HK-2 (cell line): ENCODE results near the gene VPS26C.

Experiments
- DNase-seq: peaks from one replicate; pipeline ENCODE4 v3.0.0-alpha.2; 2018; ENCODE audit not compliant: unreplicated experiment

Gene VPS26C

GRCh38 chr21:37202221-37203110 is 64.7 kb downstream of the VPS26C start:
- no peak for DNase-seq

DNA sequence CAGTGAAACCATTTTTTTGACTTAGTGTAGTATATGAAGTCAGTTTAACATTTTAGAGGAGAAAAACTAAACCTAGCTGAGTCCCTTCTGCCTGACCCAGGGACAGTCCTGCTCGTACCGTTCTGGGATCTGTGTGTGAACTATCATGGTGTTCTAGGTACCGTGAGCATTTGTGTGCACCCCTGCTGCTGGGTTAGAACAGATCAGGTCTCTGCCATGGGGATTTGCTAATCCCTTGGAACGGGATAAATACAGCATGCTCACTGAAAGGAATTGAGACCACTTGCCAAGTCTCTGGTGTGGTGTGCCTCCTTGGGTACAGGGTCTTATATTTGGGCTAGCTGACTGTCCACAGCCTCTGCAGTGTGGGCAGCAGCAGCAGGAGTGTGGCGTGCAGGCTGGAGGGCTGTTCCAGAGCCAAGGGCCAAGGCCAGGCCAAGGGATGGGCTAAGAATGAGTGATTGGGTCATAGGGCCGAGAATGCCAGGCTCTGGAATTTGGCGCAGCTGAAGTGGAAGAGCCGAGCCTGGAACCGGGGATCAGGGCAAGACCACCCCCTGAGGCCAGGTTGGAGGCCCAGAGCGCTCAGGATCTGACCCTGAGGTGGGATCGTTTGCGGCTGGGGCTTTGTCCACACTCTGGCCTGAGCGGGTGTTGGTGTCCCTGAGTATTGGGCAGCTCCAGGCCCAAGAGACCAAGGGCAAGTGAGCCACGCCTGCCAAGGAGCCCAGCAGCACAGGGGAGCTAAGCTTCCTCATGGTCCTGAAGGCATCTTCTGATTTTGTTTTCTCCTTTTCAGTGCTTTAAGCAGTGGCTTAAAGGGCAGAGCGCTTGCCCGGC is 66.3 kb downstream of the VPS26C start:
- DNase-seq = no peak

DNA sequence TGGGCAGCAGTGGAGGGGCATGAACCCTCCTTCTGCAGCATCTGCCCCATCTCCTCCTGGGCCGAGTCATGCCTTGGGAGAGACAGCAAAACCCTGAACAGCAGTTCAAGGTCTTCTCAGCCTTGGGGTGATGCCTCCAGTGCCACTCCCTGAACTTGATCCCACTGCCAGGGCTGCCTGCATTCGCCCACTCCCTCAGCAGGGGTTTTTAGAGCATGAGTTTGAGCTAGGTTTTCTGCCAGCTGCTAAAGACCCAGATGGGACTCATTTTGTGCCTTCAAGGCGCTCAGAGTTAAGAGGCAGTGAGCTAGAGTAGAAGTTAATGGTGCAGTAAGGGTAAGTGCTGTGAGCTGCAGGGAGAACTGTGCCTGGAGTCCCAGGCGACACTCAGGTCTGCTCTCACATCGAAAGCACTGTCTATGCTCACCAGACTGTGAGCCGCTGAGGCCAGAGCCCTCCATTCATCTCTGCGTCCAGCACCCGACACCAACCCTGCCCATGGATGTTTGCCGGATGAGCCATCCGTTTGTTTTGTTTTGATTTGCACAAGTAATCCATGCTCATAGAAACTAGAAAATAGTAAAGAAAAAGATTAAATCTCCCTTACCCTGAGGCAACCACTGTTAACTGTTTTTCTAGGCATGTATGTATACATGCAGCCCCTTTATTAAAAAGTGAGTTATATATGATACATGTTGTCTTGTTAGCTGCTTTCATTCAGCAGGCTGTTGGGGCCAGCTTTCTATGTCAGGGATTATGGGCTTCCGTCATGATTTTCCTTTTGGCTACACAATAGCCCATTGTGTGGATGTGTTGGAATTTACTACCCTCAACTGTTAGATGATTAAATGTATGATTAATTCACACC is 67.8 kb downstream of the VPS26C start:
- no peak for DNase-seq

DNA sequence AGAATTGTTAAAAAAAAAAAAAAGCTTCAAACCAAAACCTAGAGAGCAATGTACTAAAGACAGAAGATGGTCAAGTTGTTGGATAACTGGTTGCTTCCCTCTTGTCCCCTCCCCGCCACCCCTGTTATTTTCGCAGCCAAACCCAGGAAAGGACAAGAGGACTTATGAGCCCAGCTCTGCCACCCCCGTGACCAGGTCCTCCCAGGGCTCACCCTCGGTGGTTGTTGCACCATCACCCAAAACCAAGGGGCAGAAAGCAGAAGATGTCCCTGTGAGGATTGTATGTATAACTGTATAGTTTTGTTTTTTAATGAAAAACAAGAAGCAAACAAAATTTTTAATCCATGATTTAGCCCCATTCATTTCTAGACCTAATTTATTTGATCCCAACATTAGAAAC is 69.4 kb downstream of the VPS26C start:
- no peak for DNase-seq

DNA sequence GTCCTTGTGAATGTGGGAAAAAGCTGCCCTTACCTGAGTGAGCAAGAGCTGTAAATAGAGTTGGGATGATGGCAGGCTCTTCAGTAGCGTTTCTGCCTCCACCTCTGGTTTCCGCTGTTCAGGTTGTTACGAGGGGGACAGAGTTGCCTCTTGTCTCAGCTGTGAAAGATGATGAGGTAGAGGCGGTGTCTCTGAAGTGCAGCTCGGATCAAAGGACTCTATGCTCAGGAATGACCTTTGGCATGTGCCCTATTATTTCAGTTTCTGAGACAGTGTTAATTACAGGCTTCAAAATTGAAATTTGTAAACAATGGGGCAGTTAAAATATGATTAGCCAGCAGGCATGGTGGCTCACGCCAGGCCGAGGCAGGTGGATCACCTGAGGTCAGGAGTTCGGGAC is 70.3 kb downstream of the VPS26C start:
- no peak for DNase-seq

- no peak for DNase-seq
Measured at GRCh38 chr21:37195610-37196009, 71.5 kb downstream of the VPS26C start.

DNA sequence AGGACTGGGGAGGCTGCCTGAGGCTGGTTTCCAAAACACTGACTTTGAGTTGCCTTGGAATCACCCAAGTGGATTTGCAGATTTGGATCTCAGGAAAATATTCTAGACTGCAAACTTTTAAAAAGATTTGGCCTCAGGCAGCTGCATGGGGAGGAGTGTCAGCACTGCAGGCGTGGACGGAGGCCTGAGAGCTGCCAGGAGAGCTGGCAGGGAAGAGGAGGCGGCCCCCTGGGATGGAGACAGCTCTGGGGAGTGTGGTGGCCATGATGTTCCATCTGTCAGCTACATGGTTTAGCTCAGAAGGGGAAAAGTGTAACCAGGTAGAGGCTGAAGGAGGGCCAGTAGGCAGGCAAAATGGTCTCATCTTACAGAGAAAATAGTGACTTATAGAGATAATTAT is 72.1 kb downstream of the VPS26C start:
- no peak for DNase-seq

DNA sequence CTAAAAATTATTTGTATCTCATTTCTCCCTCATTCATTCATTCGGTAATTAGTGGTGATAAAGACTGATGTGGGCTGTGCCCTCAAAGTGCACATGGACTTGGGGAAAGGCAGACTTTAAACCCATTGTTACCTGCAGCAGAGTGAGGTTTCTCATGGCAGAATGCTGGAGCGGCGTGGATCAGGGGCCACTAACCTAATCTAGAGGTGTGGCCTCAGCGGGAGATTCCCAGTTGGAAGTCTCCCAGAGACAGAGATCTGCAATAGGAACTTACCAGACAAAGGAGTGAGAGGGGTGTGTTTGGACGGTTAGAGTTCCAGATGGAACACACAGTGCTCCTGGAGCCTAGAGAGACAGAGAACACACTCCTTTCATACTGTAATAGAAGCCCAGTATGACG is 73.5 kb downstream of the VPS26C start:
- no peak for DNase-seq

DNA sequence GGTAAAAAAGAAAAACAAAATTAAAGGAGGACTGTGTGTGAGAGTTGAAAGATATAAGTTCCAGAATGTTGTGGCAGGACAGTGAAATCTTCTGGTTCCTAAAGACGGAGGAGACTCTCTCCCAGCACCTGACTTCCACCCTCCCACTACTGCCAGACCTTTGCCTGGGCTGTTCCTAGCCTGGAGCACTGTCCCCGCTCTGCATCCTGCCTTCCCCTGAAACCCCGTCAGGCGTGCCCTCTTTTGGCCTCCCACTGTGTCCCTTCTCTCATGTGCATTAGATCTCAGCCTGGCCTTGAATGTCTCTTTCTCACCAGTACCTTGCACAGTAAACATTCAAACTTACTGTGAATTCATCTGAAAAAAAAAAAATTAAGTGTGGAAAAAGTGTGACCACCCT is 74.1 kb downstream of the VPS26C start:
- DNase-seq = no peak

GRCh38 chr21:37192019-37192418 is 75.1 kb downstream of the VPS26C start:
- no peak for DNase-seq

DNA sequence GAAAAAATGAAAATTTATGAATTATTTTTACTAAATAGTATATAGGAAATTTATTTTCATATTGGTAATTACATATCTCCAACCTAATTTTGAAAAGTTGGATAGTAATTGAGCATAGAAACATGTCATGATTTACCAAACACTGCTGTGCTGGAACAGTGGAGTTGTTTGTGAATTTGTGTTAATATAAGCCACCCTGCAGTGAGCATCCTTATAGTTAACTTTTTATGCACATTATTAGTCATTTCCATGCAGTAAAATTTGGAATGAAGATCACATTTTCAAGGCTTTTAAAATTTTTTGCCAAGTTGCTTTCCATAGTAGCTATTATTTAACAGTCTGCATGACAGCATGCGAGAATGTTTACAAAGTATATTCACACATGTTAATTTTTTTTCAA is 78.3 kb downstream of the VPS26C start:
- DNase-seq = no peak

- no peak for DNase-seq
Measured at GRCh38 chr21:37186983-37187382, 80.2 kb downstream of the VPS26C start.

DNA sequence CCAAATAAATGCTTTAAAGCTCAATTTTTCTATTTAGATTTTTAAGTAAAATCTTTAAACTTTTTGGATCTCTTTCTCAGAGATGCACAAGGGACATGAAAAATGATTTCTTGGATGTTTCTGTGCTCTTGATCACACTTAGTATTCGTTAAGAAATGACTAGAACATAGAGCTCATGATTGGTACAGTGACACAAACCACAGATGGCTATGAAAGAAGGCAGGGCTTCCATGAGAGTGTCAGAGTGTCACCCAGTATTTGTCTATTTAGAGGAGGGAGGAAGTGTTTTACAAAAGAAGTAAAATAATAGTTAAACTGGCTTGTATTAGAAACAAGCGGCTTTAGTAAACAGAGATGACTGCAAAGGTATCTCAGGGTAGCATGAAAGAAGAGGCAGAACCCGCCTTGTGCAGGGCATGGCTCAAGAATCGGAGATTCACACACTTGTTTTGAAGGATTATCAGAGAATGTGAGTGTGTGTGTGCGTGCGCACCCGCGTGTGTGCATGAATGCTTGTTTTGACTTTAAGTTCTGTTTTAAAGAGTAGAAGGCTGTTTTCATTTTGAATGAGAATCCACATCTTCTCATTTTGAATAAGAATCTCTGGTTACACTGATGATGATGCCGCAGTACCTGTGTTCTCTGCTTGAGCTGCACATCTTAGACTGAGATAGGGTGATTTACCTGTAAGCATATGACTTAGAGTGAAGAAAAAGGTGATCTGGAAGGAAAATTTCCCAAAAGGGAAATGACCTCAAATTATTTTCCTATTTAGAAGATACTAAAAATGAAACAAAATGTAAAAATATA is 82.1 kb downstream of the VPS26C start:
- no peak for DNase-seq

GRCh38 chr21:37183749-37184148 is 83.4 kb downstream of the VPS26C start:
- no peak for DNase-seq

GRCh38 chr21:37182222-37182621 is 84.9 kb downstream of the VPS26C start:
- DNase-seq = no peak

DNA sequence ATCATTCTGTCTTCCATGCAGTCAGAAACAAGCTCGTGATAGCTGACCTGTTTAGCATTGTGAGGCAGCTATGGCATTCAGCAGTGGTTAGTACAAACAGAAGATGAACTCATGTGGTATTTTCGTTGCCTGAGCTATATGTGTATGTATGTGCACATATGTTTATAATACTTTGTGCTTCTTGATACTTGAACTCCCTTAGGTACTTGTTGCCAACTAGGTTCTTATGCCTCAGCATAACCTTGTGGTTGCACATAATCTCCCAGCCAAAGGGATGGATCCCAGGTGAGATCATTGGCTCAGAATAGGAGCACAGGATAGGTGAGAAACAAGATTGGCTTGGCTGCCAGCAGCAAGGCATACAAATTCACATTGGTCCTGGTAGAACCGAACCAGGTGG is 86.1 kb downstream of the VPS26C start:
- DNase-seq = no peak

DNA sequence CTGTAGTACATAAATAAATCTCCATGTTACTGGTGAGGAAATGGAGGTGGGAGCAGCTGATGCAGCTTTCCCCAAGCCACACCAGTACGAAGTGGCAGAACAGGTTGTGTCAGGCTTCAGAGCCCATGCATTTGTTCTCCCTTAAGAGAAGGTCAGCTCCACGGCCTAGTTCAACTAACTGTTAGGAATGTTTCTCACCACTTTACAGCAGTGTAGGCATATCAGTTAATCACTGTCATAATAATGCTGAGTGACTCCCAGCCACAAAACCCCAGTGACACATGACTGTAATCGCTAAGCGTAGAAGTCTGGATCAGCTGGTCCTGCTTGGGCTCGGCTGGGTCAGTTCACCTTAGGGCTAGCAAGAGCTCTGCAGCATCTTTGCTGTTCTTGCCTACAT is 90.4 kb downstream of the VPS26C start:
- DNase-seq = peak; percentile 18
